Progenitor cell of endocrine pancreas (in vitro differentiated cells): Measurements from ENCODE around the gene RGS7. TPM values are rescaled to one million over a fixed set of nuclear protein-coding genes. Genes with fewer than 3 reads are reported as not detected.
A peak's percentile ranks its signal among the peaks of the same experiment; 100 is the strongest.

Source experiments
- DNase-seq: peaks from one replicate; pipeline ENCODE4 v3.0.0; 2021; ENCODE audit warnings: low spot score; ENCODE audit not compliant: unreplicated experiment
- H3K27ac Mint-ChIP-seq: 2 replicates; pipeline ENCODE4 v1.8.0; 2021; ENCODE audit warnings: mild to moderate bottlenecking, moderate library complexity, mixed read lengths
- H3K27me3 Mint-ChIP-seq: 2 replicates; pipeline ENCODE4 v1.8.0; 2021; ENCODE audit warnings: mixed read lengths
- H3K36me3 Mint-ChIP-seq: 2 replicates; pipeline ENCODE4 v1.8.0; 2022; ENCODE audit warnings: mixed read lengths; ENCODE audit not compliant: insufficient read depth
- H3K4me1 Mint-ChIP-seq: 2 replicates; pipeline ENCODE4 v1.8.0; 2021; ENCODE audit warnings: low read depth, mixed read lengths
- H3K4me3 Mint-ChIP-seq: 2 replicates; pipeline ENCODE4 v1.8.0; 2021; ENCODE audit warnings: low read depth, mild to moderate bottlenecking, moderate library complexity, mixed read lengths
- H3K9me3 Mint-ChIP-seq: 2 replicates; pipeline ENCODE4 v1.8.0; 2021; ENCODE audit warnings: low read depth, mixed read lengths
- CTCF ChIP-seq: fragments of 200-600 bp; sonication (generic); IDR thresholded peaks from one replicate; pipeline ENCODE4 v1.5.0; 2021; ENCODE audit warnings: antibody characterized with exemption, mild to moderate bottlenecking; ENCODE audit not compliant: unreplicated experiment
- total RNA-seq: library from RNA; stranded (reverse); gene quantifications from 2 replicates; pipeline ENCODE4 v1.2.1, GENCODE V29; 2021

The RGS7 gene
- total RNA-seq, 1 donor from 2014 or later = 2.4 TPM

GRCh38 chr1:241355311-241356010, 1.5 kb downstream of the RGS7 start:
- no peaks in the 10 kb centered on the region for H3K9me3 Mint-ChIP-seq
- no peak for TF ChIP-seq CTCF
- no peaks in the 10 kb centered on the region for H3K36me3 Mint-ChIP-seq
- H3K4me3 Mint-ChIP-seq = peak overlapping the region; percentile 55
- DNase-seq = no peak
- no peak overlapping the region for H3K27ac Mint-ChIP-seq
- H3K27me3 Mint-ChIP-seq = peaks cover 39% of the 10 kb centered on the region
- peaks cover 5% of the 10 kb centered on the region for H3K4me1 Mint-ChIP-seq

- H3K4me1 Mint-ChIP-seq = peaks cover 4% of the 10 kb centered on the region
- H3K27me3 Mint-ChIP-seq = peaks cover 22% of the 10 kb centered on the region
- H3K4me3 Mint-ChIP-seq = no peak overlapping the region
- no peak for DNase-seq
- H3K27ac Mint-ChIP-seq = no peak overlapping the region
- TF ChIP-seq CTCF = no peak
- H3K36me3 Mint-ChIP-seq = no peaks in the 10 kb centered on the region
- no peaks in the 10 kb centered on the region for H3K9me3 Mint-ChIP-seq
These were observed 4.6 kb downstream of the RGS7 start for GRCh38 chr1:241352401-241352800.

GRCh38 chr1:241351841-241352240, 5.2 kb downstream of the RGS7 start:
- Mint-ChIP-seq H3K36me3 (no peaks in the 10 kb centered on the region), H3K4me1 (peaks cover 4% of the 10 kb centered on the region), H3K4me3 (no peak overlapping the region), H3K27me3 (peaks cover 22% of the 10 kb centered on the region), H3K9me3 (no peaks in the 10 kb centered on the region), H3K27ac (no peak overlapping the region)
- TF ChIP-seq CTCF = no peak
- no peak for DNase-seq

GRCh38 chr1:241343956-241344355, 13.0 kb downstream of the RGS7 start:
- Mint-ChIP-seq H3K4me1 (no peaks in the 10 kb centered on the region), H3K4me3 (no peak overlapping the region), H3K36me3 (no peaks in the 10 kb centered on the region), H3K9me3 (no peaks in the 10 kb centered on the region), H3K27ac (no peak overlapping the region), H3K27me3 (no peaks in the 10 kb centered on the region)
- no peak for TF ChIP-seq CTCF
- DNase-seq = no peak

GRCh38 chr1:241336335-241336734, 20.7 kb downstream of the RGS7 start:
- H3K36me3 Mint-ChIP-seq = no peaks in the 10 kb centered on the region
- peaks cover 6% of the 10 kb centered on the region for H3K4me1 Mint-ChIP-seq
- DNase-seq = no peak
- no peaks in the 10 kb centered on the region for H3K27me3 Mint-ChIP-seq
- H3K4me3 Mint-ChIP-seq = no peak overlapping the region
- no peak for TF ChIP-seq CTCF
- no peak overlapping the region for H3K27ac Mint-ChIP-seq
- no peaks in the 10 kb centered on the region for H3K9me3 Mint-ChIP-seq
